ENCODE results near the gene FOXP4.

FOXP4 gene

DNA sequence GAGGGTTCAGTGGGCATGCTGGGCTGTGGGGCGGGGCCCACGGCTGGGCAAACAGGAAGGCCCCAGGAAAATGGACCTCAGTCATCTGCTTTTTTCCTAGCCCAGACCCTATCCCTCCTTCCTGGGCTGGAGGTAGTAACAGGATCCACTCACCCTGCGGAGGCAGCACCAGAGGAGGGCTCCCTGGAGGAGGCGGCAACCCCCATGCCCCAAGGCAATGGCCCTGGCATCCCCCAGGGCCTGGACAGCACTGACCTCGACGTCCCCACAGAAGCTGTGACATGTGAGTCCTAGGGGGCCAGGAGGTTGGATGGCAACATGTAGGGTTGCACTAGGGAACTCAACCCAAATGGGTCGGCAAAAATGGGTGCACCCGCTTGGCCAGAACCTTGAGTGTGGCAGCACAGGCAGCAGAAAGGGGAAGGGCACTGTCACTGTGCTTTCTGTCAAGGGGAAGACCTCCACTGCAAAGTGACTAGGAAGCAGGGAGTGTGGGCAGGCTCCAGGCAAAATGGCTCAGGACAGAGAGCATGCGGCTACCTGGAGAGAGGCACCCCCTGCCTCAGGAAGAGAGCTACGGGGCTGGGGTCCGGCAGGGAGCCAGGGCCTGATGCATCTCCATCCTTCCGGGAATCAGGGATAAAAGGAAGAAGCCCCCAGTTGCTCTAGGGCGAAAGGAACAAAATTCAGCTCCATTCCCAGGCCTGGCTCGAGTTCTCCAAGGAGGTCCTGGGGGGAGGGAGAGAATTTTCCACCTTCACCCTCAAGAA, 100.0 kb downstream of the FOXP4 start:
- DNase-seq (ENCODE audit: low read depth), result no peak

DNA sequence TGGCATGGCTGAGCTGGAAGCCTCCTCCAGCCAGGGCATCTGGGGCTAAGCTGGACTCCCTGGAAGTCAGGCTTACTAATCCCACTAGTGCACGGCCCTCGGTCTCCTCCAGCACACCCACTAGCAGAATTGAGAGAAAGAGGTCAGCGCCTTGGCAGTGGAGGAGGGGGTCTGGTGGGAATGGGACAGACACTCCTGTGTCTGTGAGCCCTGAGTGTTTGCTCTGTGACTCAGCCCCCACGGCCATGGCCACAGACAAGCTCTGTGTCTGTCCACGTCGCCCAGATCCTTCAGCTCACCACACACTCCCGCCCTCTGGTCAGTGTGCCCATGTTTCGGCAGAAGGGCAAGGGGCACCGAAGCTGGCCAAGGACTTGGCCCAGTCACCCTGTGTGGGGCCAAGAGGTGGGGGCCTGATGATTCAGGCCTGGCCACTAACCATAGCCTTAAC, 100.9 kb downstream of the FOXP4 start:
- DNase-seq (ENCODE audit: low read depth), result no peak

DNA sequence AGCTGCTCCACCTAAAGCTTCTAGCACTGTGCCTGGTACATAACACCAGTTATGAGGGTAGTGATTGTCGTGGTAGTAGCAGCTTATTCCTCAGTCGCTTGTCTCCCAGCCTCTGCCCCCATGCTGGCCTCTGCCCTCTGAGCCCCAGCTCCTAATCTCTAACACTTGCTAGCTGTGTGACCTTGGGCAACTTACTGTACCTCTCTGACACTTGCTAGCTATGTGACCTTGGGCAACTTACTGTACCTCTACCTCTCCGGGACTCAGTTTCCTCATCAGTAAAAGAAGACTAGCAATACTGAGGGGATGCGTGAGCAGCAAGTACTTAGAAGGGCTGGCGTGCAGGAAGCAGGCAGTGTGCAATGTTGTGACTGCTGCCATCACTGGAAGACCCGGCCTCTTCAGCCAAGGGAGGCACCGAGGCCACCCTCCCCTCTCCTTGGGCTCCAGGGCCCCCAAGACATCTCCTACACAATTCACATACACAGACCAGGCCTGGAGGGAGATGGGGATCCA, 101.9 kb downstream of the FOXP4 start:
- DNase-seq (ENCODE audit: low read depth), result no peak

DNA sequence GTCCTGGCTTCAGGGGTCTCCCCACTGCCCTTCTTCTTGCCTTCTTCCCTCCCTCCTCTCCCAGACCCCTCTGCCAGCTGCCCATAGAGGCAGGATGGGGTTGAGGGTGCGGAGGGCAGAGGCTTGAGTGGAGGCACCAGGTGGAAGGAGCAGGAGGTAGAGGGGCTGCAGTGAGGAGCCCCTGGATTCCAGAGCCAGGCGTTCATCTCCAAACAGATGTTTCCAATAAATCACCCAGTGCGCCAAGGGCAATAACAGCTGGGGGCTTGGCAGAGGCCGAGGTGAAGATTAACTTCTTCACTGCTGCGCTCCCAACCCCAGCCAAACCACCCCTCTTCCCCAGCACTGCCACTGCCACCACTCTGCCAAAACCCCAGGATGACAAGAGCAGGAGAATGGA, 102.7 kb downstream of the FOXP4 start:
- no peak for DNase-seq (ENCODE audit: low read depth)

DNA sequence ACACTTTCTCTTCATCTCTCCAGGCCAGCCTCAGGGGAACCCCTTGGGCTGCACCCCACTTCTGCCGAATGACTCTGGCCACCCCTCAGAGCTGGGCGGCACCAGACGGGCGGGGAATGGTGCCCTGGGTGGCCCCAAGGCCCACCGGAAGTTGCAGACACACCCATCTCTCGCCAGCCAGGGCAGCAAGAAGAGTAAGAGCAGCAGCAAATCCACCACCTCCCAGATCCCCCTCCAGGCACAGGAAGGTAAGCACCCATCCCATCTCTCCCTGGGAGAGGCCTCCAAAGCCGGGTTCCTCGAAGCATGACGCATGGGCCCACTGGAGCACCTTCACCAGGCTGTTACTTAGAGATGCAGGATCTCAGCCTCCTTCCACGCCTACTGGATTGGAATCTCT, 103.4 kb downstream of the FOXP4 start:
- no peak for DNase-seq (ENCODE audit: low read depth)

DNA sequence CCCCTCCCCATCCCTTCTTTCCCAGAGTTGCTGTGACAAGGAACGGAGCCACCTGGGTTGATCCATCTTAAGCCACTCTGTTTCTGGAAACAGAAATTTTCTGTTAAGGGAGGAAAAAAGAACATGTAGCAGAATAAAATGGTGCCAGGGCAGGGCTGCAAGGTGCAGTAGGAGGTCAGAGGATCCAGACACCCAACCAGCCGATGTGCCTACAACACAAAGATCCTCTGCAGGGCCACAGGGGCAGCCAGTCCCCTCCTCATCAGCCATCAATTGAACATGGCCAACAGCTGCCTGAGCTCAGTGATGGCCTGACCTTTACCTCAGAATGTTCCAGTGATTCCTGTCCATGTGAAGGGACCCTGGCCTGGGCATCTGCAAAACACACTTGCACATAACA, 103.9 kb downstream of the FOXP4 start:
- no peak for DNase-seq (ENCODE audit: low read depth)

DNA sequence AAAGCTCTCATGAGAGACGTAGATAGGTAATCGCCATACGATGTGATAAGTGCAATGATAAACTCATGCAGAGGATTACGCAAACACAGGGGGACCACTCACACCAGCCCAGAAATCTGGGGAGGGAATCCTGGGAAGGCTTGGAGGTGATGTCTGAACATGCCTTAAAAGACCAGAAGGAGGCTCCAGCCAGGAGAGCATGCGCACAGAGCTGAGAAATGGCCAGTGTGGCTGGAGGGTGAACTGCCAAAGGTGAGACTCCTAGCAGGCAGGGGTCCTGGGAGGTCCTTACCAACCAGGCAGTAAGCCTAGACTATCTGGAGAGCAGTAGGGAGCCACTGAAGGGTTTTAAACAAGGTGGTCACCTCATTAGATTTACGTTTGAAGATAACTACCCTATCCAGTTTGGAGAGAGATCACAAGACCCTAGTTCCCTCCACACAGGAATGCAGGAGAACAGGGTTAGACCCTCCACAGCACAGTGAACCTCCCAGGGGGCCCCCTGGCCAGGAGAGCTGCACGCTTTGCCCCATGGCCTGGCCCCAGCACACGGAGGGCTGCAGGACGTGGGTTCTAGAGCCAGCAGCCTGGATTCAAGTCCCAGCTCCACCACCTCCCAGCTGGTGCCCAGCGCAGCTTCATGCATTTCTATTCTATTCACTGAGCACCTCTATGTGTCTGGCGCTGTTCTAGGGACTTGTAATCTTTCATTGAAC, 105.2 kb downstream of the FOXP4 start:
- no peak for DNase-seq (ENCODE audit: low read depth)
